ENCODE measurements around the gene SMIM38. TPM values are rescaled to one million over a fixed set of nuclear protein-coding genes. Genes with fewer than 3 reads are reported as not detected.

The SMIM38 gene
- total RNA-seq, 1 donor from 2014 or later: not detected

DNA sequence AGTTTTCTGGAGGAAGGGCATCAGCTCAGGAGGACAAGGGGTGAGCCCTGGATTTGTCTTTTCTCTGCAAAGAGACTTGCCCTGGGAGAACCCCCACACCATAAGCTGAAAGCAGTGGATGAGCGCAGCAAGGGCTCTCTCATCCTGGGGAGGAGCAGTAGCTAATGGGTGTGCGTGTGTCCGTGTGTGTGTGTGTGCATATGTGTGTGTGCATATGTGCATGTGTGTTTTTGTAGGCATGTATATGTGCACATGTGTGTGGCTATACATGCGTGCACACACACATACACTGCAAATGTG lies 45.3 kb downstream of the SMIM38 start:
- H3K36me3 ChIP-seq: no peaks in the 10 kb centered on the region
- H3K4me3 ChIP-seq: no peak overlapping the region
- H3K9me3 ChIP-seq (replicated peaks): no peaks in the 10 kb centered on the region
- DNase-seq: no peak
- TF ChIP-seq, protein P1, sequence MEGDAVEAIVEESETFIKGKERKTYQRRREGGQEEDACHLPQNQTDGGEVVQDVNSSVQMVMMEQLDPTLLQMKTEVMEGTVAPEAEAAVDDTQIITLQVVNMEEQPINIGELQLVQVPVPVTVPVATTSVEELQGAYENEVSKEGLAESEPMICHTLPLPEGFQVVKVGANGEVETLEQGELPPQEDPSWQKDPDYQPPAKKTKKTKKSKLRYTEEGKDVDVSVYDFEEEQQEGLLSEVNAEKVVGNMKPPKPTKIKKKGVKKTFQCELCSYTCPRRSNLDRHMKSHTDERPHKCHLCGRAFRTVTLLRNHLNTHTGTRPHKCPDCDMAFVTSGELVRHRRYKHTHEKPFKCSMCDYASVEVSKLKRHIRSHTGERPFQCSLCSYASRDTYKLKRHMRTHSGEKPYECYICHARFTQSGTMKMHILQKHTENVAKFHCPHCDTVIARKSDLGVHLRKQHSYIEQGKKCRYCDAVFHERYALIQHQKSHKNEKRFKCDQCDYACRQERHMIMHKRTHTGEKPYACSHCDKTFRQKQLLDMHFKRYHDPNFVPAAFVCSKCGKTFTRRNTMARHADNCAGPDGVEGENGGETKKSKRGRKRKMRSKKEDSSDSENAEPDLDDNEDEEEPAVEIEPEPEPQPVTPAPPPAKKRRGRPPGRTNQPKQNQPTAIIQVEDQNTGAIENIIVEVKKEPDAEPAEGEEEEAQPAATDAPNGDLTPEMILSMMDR (IDR thresholded peaks at IDR 0.05; ENCODE audit: borderline replicate concordance): no peak
- peaks cover 18% of the 10 kb centered on the region for H3K4me1 ChIP-seq
- intact Hi-C loops (cut with micrococcal nuclease): no loop called here
- peaks cover 7% of the 10 kb centered on the region for H3K27me3 ChIP-seq (ENCODE audit: low read depth)
- no peak overlapping the region for H3K27ac ChIP-seq (replicated peaks)

DNA sequence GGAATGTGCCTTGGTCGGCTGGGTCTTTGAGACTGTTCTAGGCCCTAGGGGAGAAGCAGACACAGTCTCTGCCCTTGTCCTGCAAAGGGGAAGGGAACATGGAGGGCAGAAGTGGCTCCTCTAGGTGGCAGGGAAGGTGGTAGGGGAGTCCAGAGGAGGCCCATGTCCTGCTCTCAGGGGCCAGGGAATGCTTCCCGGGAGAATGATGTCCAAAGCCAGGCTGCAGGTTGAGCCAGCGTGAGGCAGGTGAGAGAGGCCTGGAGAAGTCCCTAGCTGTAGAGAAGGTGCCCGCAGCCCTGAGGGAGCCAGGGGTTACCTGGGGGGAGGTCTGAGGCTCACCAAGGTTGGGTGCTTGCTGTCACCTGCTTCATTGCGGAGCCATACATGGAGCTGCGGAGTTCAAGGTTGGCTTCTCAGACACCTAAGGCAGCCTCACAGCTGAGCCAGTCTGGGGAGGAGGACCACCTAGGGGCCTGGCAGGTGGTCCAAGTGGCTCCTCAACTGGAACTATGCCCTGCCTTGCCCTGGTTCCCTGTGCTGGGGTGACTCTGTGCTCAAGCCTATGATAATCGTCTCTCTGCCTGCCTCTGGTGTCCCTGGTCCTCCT lies 46.1 kb downstream of the SMIM38 start:
- intact Hi-C loops (cut with micrococcal nuclease): no loop called here
- Histone ChIP-seq H3K4me1 (peaks cover 18% of the 10 kb centered on the region), H3K27me3 (ENCODE audit: low read depth) (peaks cover 7% of the 10 kb centered on the region), H3K4me3 (no peak overlapping the region), H3K27ac (replicated peaks) (no peak overlapping the region), H3K9me3 (replicated peaks) (no peaks in the 10 kb centered on the region), H3K36me3 (no peaks in the 10 kb centered on the region)
- DNase-seq: no peak
- TF ChIP-seq, protein P1 (IDR thresholded peaks at IDR 0.05; ENCODE audit: borderline replicate concordance): no peak

DNA sequence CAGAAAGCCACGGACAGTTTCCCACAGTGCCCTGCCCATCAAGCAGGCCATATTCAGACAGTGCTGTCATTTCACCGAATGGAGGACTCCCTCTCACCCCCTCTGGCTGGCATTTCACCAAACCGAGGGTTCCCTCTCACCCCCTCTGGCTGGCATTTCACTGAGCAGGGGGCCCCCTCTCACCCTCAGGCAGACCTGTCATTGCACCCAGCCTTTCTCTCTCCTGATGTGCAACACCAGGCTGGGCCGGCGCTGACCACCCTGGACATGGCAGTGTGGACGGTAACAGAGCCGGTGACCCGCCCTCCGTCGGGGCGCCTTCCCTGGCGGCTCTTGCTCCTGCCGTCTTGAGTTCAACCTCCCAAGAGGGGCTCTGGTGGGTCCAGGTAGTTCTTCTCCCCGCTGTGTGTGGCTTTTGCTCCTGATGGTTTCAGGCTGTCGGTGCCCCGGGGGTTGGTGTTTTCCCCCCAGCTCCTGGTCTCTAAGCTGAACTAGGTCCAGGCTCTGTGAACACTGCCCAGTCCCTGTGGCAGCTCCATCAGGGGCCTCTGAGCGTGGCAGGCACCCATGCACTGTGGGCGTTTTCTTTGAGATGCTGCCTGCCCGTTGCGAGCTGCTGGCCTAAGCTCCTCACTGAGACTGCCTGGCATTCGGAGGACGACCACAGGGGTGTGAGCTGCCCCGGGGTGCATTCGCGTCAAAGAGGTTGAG lies 46.9 kb downstream of the SMIM38 start:
- Histone ChIP-seq H3K4me3 (no peak overlapping the region), H3K36me3 (no peaks in the 10 kb centered on the region), H3K9me3 (replicated peaks) (no peaks in the 10 kb centered on the region), H3K27ac (replicated peaks) (no peak overlapping the region), H3K4me1 (peaks cover 18% of the 10 kb centered on the region), H3K27me3 (ENCODE audit: low read depth) (peaks cover 7% of the 10 kb centered on the region)
- TF ChIP-seq, protein P1 (IDR thresholded peaks at IDR 0.05; ENCODE audit: borderline replicate concordance): no peak
- intact Hi-C loops (cut with micrococcal nuclease): no loop called here
- DNase-seq: peak; percentile 2

DNA sequence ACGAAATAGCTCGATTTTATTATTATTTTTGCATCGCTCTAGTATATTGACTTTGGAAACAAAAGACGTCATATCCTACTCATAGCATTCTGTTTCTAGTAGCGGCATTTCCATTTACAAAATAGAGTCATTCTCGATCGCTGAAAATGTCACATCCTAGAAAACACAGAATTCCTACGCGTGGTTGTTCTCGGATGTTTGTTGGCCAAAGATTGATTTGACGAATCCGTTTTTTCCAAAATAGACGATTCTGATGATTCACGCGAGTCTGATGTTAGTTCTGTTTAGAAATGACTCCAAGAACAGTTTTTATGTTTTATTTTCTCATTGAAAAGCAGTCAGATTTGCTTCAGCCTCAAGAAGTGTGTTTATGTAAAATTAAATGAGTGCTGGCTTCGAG lies 47.6 kb downstream of the SMIM38 start:
- Histone ChIP-seq H3K9me3 (replicated peaks) (peaks cover 7% of the 10 kb centered on the region), H3K4me3 (no peak overlapping the region), H3K27me3 (ENCODE audit: low read depth) (peaks cover 7% of the 10 kb centered on the region), H3K36me3 (no peaks in the 10 kb centered on the region), H3K27ac (replicated peaks) (no peak overlapping the region), H3K4me1 (peaks cover 18% of the 10 kb centered on the region)
- DNase-seq: no peak
- TF ChIP-seq, protein P1 (IDR thresholded peaks at IDR 0.05; ENCODE audit: borderline replicate concordance): no peak
- intact Hi-C loops (cut with micrococcal nuclease): no loop called here

DNA sequence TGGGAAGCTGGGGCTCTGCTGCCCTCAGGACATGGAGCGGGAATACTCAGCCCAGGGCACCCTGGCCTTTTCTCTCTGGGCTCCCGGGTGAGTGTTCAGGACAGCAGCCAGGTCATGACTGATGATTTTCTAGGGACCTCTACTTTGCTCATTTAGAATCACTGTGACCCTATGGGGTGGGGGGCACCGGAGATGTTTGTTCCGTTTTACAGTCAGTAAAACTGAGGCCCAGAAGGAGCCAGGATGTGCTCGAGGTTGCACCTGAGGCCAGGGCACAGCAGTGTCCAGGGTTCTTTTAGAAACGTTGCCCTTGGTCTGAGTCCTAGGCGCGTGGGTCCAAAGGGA lies 48.1 kb downstream of the SMIM38 start:
- Histone ChIP-seq H3K9me3 (replicated peaks) (peaks cover 9% of the 10 kb centered on the region), H3K4me3 (no peak overlapping the region), H3K27me3 (ENCODE audit: low read depth) (peaks cover 7% of the 10 kb centered on the region), H3K27ac (replicated peaks) (no peak overlapping the region), H3K4me1 (peaks cover 18% of the 10 kb centered on the region), H3K36me3 (no peaks in the 10 kb centered on the region)
- intact Hi-C loops (cut with micrococcal nuclease): no loop called here
- no peak for DNase-seq
- TF ChIP-seq, protein P1 (IDR thresholded peaks at IDR 0.05; ENCODE audit: borderline replicate concordance): no peak

All from left ventricle myocardium inferior (tissue), 1 donor.